GM12875 (cell line): Measurements from ENCODE around the gene MOB1A.
A peak's percentile ranks its signal among the peaks of the same experiment; 100 is the strongest.

Experiments
- H3K4me3 ChIP-seq: one replicate; pipeline ENCODE4 v1.5.1; 2011; ENCODE audit warnings: low read depth, low read length, control low read depth
- TF ChIP-seq, protein P1 (sequence below): IDR thresholded peaks from 2 replicates; pipeline ENCODE4 v1.5.1; 2011; ENCODE audit warnings: low read depth, mild to moderate bottlenecking, control low read depth, inconsistent platforms, low read length, moderate library complexity, borderline replicate concordance; ENCODE audit not compliant: insufficient read depth

The MOB1A gene

DNA sequence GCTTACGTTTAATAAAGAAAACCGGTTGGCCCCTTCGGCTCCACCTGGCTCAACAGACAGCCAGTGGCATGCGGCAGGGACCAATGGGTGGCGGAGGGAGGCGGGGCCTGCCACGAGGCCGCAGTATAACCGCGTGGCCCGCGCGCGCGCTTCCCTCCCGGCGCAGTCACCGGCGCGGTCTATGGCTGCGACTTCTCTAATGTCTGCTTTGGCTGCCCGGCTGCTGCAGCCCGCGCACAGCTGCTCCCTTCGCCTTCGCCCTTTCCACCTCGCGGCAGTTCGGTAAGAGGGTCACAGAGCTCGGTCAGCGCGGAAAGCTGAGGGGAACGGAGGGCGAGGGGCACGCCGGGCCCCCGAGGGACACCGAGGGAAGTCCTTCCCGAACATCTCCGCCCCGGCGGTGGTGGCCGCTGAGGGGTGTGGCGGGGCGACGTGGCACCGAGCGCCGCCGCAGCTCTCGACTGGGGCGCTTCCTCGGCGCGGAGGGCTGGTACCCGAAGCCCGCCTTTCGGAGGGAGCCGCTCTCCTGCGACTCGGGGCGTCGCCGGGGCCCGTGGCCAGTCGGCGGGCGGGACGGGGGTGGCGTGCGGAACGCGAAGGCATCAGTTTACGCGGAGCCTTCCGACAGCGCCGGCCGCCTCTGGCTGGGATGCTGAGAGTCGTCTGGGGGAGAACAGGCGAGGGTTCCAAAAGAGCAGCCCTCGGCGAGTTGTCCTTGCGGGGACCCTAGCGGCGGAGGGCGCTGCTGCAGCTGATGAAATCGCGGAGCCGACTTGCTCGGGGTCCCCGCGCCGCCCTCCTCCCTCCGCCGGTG, 20.0 kb upstream of the MOB1A start, which contains the start of gene MTHFD2:
Gene MTHFD2, plus strand, starts transcription at position 155 of the 814 bp plus-strand sequence. Its CDS starts 27 bp downstream, at position 182.
- TF ChIP-seq, protein P1, sequence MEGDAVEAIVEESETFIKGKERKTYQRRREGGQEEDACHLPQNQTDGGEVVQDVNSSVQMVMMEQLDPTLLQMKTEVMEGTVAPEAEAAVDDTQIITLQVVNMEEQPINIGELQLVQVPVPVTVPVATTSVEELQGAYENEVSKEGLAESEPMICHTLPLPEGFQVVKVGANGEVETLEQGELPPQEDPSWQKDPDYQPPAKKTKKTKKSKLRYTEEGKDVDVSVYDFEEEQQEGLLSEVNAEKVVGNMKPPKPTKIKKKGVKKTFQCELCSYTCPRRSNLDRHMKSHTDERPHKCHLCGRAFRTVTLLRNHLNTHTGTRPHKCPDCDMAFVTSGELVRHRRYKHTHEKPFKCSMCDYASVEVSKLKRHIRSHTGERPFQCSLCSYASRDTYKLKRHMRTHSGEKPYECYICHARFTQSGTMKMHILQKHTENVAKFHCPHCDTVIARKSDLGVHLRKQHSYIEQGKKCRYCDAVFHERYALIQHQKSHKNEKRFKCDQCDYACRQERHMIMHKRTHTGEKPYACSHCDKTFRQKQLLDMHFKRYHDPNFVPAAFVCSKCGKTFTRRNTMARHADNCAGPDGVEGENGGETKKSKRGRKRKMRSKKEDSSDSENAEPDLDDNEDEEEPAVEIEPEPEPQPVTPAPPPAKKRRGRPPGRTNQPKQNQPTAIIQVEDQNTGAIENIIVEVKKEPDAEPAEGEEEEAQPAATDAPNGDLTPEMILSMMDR = peak; percentile 94
- H3K4me3 ChIP-seq = peak within 1 kb of the TSS; percentile 83

DNA sequence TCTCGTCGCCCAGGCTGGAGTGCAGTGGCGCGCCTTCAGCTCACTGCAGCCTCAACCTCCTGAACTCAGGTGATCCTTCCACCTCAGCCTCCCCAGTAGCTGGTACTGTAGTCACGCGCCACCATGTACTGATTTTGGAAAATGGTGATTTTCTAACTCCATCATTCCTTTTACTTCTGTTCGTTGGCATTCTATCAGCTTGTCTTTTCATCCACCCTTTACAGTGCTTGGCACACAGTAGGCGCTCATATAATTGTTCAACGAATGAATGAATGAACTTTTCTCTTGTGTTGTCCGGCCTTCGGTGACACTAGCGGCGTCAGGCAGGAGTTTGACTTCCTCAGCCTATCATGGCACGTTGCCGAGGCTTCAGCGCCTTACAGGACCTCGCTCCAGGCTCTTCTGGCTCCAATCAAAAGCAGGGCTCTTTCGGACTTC, 19.4 kb upstream of the MOB1A start:
- no peak overlapping the region for H3K4me3 ChIP-seq
- TF ChIP-seq, protein P1 = no peak

DNA sequence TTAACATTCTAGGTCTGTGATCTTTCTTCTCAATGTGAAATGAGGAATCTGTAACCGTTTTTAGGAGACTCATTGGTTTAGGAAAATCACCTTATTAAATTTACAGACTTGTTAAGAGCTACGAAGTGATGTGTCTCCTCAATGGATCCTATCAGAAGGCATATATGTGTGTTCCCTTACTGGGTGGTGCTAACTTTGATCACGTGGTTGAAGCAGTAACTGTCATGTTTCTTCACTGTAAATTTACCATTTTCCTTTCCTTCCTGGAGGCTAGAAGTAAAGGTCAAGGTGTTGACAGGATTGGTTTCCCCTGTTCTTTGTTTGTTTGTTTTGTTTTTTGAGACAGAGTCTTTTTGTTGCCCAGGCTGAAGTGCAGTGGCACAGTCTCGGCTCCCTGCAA, 18.4 kb upstream of the MOB1A start:
- H3K4me3 ChIP-seq = no peak overlapping the region
- TF ChIP-seq, protein P1 = no peak

DNA sequence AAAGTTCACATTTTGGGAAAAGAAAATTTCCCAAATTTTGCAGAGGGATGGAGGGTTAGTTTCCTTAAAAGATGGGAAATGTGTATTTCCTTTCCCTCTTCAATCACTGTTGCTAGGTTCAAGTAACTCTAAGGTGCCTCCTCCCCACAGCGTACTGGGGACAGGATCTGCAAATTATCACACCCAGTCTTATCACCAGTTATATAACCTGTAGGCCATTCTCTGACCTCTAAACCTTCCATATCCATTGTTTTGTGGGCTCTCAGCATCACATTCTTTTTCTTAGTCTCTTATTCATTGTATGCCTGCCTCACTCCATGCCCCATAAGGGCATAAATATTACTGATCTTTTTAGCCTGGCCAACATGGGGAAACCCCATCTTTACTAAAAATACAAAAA, 16.1 kb upstream of the MOB1A start:
- TF ChIP-seq, protein P1 = no peak
- no peak overlapping the region for H3K4me3 ChIP-seq

DNA sequence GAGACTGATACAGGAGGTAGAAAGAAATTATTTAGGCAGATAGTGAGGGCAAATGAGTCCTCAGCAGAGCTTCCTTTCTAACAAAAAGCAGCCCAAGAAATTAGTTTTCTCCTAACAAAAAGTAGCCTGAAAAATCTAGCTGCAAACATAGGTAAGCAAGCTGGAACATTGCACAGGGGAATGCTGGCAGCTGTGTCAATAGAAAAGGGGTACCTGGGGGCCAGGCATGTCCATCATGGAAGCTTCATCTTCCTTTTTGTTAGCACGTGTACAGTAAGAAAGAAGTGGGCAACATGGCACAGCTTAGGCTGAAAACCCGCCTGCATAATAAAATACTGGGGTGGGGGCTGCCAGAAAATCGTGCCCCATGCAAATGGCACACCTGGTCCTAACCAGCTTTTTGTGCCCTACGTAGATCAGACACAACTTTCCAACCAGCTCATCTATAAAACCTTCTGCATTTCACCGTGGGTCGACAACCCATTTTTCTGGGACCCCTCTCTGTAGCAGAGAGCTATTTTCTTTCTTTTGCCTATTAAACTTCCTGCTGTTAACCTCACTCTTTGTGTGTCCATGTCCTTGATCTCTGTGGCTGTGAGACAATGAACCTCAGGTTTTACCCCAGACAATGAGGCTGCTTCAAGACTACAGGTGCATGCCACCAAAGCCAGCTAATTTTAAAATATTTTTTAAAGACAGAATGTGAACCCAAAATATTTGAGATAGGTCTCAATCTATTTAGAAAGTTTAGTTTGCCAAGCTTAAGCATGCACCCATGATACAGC, 13.1 kb upstream of the MOB1A start:
- no peak overlapping the region for H3K4me3 ChIP-seq
- TF ChIP-seq, protein P1 = no peak

DNA sequence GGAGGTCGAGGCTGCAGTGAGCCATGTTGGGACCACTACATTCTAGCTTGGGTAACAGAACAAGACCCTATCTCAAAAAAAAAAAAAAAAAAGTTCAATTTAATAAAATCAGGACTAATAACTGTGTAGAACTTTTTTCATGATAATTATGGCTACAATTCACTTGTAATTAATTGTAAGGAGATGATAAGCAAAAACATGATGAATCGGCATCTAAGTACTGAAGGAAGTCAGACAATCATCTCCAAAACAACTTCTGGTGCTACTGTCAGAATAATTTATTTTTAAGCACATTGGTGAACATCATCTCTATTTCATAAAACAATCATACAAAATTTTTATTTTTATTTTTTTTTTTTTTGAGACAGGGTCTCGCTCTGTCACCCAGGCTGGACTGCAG, 10.0 kb upstream of the MOB1A start:
- H3K4me3 ChIP-seq = no peak overlapping the region
- TF ChIP-seq, protein P1 = no peak
